GM12873 (cell line): ENCODE measurements around the gene CNTNAP5.

Experiments
- CTCF ChIP-seq: IDR thresholded peaks from 2 replicates; pipeline ENCODE4 v1.5.1; 2012; ENCODE audit warnings: low read depth, mild to moderate bottlenecking, moderate library complexity, low read length, control low read depth; ENCODE audit not compliant: insufficient read depth; ENCODE audit errors: missing control alignments

CNTNAP5 gene

DNA sequence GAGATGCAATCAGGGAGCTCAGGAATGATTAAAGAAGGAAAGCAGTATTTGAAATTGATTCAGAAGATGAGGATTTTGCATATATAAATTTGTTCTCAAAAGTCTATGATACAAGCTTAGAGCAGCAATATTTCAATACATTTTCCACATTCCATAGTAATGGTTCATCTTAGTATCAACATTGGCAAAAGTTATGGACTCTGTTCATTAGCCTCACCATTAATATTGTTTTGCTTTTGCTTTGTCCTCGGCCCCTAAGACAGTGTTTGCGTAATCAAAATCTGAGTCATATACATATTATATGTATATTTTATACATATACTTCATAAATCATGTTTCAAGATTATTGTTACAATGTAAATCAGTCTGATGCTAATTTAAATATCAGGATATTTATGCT lies 176.6 kb downstream of the CNTNAP5 start:
- no peak for TF ChIP-seq CTCF

DNA sequence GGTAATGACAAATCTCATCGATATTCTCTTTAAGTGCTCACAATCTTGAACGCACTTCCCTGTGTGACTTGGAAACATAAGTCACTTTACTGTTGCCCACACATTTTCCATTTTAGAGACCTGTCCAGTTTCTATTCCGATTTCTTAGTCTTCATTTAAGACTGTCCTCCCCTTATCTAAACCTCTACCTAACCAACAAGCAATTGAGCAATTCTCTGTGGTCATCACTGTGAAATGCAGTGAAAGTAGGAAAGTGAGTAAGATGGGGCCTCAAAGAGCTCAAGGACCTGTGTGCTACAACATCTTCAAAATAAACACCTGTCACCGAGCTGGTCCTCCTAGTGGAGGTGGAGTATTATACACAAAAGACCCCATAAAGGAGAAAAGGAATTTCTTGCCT lies 184.4 kb downstream of the CNTNAP5 start:
- no peak for TF ChIP-seq CTCF

GRCh38 chr2:124211461-124211860 lies 186.4 kb downstream of the CNTNAP5 start:
- TF ChIP-seq CTCF = no peak

DNA sequence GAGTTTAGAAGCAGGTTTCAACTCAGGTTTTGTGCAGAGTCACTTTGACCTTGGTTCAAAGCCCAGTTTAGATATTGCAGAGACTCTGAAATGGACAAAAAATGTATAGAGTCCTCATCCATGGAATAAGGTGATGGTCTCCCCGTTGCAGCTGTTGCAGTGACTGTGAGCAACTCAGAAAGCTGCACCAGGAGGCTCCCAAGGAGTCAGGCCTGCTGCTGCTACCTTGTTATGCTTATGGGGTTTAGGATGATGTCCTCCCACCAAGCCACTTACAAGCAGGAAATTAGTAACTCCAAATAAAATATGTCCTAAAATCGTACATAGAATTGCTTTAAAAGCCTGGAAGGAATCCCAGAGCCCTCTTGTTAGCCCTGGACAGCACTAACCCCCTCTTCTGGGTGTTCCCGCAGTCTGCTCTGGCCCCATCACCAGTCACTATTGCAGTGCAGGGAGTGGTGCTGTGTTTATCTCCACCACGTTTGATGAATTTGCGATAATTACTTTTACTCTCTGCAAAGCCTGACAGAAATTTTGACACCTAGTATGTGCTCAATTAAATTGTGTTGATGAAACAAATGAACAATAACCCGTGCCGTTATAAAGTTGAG lies 189.0 kb downstream of the CNTNAP5 start:
- TF ChIP-seq CTCF = no peak

- no peak for TF ChIP-seq CTCF
These were observed 221.1 kb downstream of the CNTNAP5 start for GRCh38 chr2:124246170-124246569.

GRCh38 chr2:124248386-124248785 lies 223.3 kb downstream of the CNTNAP5 start:
- no peak for TF ChIP-seq CTCF

DNA sequence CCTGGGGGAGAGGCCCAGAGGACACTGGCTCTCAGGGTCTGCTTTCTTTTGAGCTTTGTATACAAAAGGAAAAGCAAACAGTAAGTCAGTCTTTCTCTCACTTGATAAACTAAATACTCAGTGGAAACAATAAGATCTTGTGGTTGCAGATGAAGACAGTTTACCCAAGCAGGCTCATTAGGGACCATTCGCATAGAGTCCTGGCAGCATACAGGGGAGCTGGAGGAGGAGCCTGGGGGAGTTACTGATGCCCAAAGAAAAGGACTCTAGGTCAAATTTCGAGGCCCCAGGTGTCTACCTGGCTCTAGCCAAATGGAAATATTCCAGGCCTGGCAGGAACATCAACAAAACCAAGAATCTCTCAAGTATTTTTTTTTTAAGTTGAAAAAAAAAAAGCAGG lies 225.3 kb downstream of the CNTNAP5 start:
- no peak for TF ChIP-seq CTCF

- TF ChIP-seq CTCF = no peak
These were observed 229.5 kb downstream of the CNTNAP5 start for GRCh38 chr2:124254621-124255020.
